A549 (cell line): ENCODE measurements around the gene EXOC3. TPM values are rescaled to one million over a fixed set of nuclear protein-coding genes. Genes with fewer than 3 reads are reported as not detected.

ENCODE experiments used
- ATAC-seq, 2 experiments: fragments of 200-7000 bp in 1 of 2; fragments of >200 bp in 1 of 2; cut with Nextera tagmentation in 1 of 2; cut with Tn5 transposase in 1 of 2; 3 replicates each; pipeline versions ENCODE4 v1.8.0 to v1.9.1; 2018 to 2020; ENCODE audit warnings: mild to moderate bottlenecking in 1 of 2, moderate library complexity in 1 of 2
- CTCF ChIA-PET: fragments of 300-600 bp; sonication (Branson Sonifier 250); formaldehyde crosslinking; extraction: SDS; loops from one replicate; lab custom pipeline; 2021; ENCODE audit warnings: antibody characterized with exemption, inconsistent platforms; lab: Yijun Ruan, JAX
- POLR2A ChIA-PET: fragments of 350-600 bp; formaldehyde crosslinking; extraction: SDS; loops from one replicate; lab custom pipeline; 2021; ENCODE audit warnings: antibody characterized with exemption, inconsistent platforms; lab: Yijun Ruan, JAX
- DNase-seq, 2 experiments: peaks; one replicate each; pipeline versions ENCODE4 v3.0.0 to v3.0.0-alpha.2; 2011 to 2016; ENCODE audit warnings: low read depth in 1 of 2, low spot score in 1 of 2
- FAIRE-seq: peaks from 2 replicates; lab custom pipeline; 2011; peaks lifted over from hg19 to GRCh38; lab: Jason Lieb, UNC
- H3K27ac ChIP-seq, 2 experiments: fragments of >200 bp; sonication (Bioruptor Twin); formaldehyde crosslinking; 3 replicates each; pipeline ENCODE4 v1.5.1; 2016 to 2017
- H3K4me1 ChIP-seq: fragments of >200 bp; sonication (Bioruptor Twin); formaldehyde crosslinking; 3 replicates; pipeline ENCODE4 v1.6.1; 2016
- H3K4me2 ChIP-seq: fragments of >200 bp; sonication (Bioruptor Twin); formaldehyde crosslinking; 3 replicates; pipeline ENCODE4 v1.6.1; 2016
- H3K4me3 ChIP-seq: fragments of >200 bp; sonication (Bioruptor Twin); formaldehyde crosslinking; 3 replicates; pipeline ENCODE4 v1.5.1; 2016
- H3K9me3 ChIP-seq: fragments of >200 bp; sonication (Bioruptor Twin); formaldehyde crosslinking; 3 replicates; pipeline ENCODE4 v1.6.1; 2016
- CBX2 ChIP-seq: fragments of 200-600 bp; sonication (generic); IDR thresholded peaks from 2 replicates; pipeline ENCODE4 v1.6.1; 2016; ENCODE audit warnings: low read depth, mild to moderate bottlenecking, borderline replicate concordance
- CHD2 ChIP-seq: fragments of 150-350 bp; IDR thresholded peaks from 2 replicates; pipeline ENCODE4 v1.6.1; 2014; ENCODE audit warnings: low read length; ENCODE audit not compliant: partially characterized antibody
- EHF ChIP-seq: fragments of 250-450 bp; sonication (Bioruptor Pico); IDR thresholded peaks from 2 replicates; pipeline ENCODE4 v1.5.0; 2020; ENCODE audit warnings: mild to moderate bottlenecking
- FOSL2 ChIP-seq, 2 experiments: fragments of 450-650 bp in 1 of 2; fragments of >200 bp in 1 of 2; sonication (Bioruptor Twin) in 1 of 2; formaldehyde crosslinking; IDR thresholded peaks; 2 replicates each; pipeline versions ENCODE4 v1.5.0 to v1.6.1; 2016 to 2020; ENCODE audit warnings: mild to moderate bottlenecking in 1 of 2, moderate library complexity in 1 of 2
- HEYL ChIP-seq: fragments of 250-450 bp; sonication (Bioruptor Pico); IDR thresholded peaks from 2 replicates; pipeline ENCODE4 v1.8.0; 2021; ENCODE audit warnings: mild to moderate bottlenecking, moderate library complexity
- JUN ChIP-seq, 2 experiments: fragments of >200 bp; sonication (Bioruptor Twin); formaldehyde crosslinking; IDR thresholded peaks; 2 replicates in 1 of 2; 3 replicates in 1 of 2; pipeline ENCODE4 v1.6.1; 2016 to 2017
- KDM1A ChIP-seq: fragments of 200-600 bp; sonication (generic); IDR thresholded peaks from 2 replicates; pipeline ENCODE4 v1.6.1; 2016; ENCODE audit warnings: low read depth, mild to moderate bottlenecking
- MAX ChIP-seq: IDR thresholded peaks from 2 replicates; pipeline ENCODE4 v1.6.1; 2012
- MAZ ChIP-seq: fragments of 150-350 bp; IDR thresholded peaks from 2 replicates; pipeline ENCODE4 v1.6.1; 2014; ENCODE audit warnings: antibody characterized with exemption, low read depth, low read length, borderline replicate concordance
- MYC ChIP-seq: IDR thresholded peaks from 2 replicates; pipeline ENCODE4 v1.6.1; 2012; ENCODE audit warnings: mild to moderate bottlenecking, inconsistent platforms, low read length, improper control_type of control experiment, borderline replicate concordance
- NFE2L2 ChIP-seq: fragments of 150-350 bp; conservative IDR thresholded peaks from 2 replicates; pipeline ENCODE4 v1.6.1; 2014; ENCODE audit warnings: low read length
- NPAS2 ChIP-seq: fragments of 250-450 bp; sonication (Bioruptor Pico); IDR thresholded peaks from 2 replicates; pipeline ENCODE4 v1.8.0; 2022; ENCODE audit warnings: mild to moderate bottlenecking, moderate library complexity, borderline replicate concordance
- PHF8 ChIP-seq: fragments of 200-600 bp; sonication (generic); IDR thresholded peaks from 2 replicates; pipeline ENCODE4 v1.6.1; 2016; ENCODE audit warnings: low read depth, mild to moderate bottlenecking, antibody characterized with exemption, moderate library complexity, borderline replicate concordance
- POLR2AphosphoS2 ChIP-seq: conservative IDR thresholded peaks from 2 replicates; pipeline ENCODE4 v1.6.1; 2012; ENCODE audit warnings: low read length, improper control_type of control experiment, inconsistent platforms
- RCOR1 ChIP-seq: fragments of 150-350 bp; IDR thresholded peaks from 2 replicates; pipeline ENCODE4 v1.6.1; 2014; ENCODE audit warnings: antibody characterized with exemption, low read length, low read depth
- SMC3 ChIP-seq: fragments of >200 bp; sonication (Bioruptor Twin); formaldehyde crosslinking; IDR thresholded peaks from 3 replicates; pipeline ENCODE4 v1.6.1; 2018; ENCODE audit warnings: inconsistent platforms
- SREBF2 ChIP-seq: fragments of 450-650 bp; IDR thresholded peaks from 2 replicates; pipeline ENCODE4 v1.6.1; 2014; ENCODE audit warnings: mild to moderate bottlenecking, moderate library complexity
- TP53 ChIP-seq: fragments of 250-450 bp; sonication (Bioruptor Pico); IDR thresholded peaks from 2 replicates; pipeline ENCODE4 v1.5.0; 2021; ENCODE audit warnings: mild to moderate bottlenecking, moderate library complexity
- ZFP36 ChIP-seq: fragments of 450-650 bp; IDR thresholded peaks from 2 replicates; pipeline ENCODE4 v1.6.1; 2014; ENCODE audit warnings: borderline replicate concordance; ENCODE audit not compliant: partially characterized antibody
- ZNF302 ChIP-seq: fragments of 250-450 bp; sonication (Bioruptor Pico); IDR thresholded peaks from 2 replicates; pipeline ENCODE4 v1.9.0; 2021; ENCODE audit warnings: inconsistent platforms, mild to moderate bottlenecking, moderate library complexity
- WGBS: methylation state at CpG from one replicate; pipeline ENCODE4 v1.1.6; 2017; ENCODE audit errors: missing lambda C conversion rate; 5-methylcytosine and 5-hydroxymethylcytosine counted together
- polyA plus RNA-seq, 4 experiments: library from polyadenylated mRNA; depleted of rRNA in 3 of 4; stranded (reverse); fragments of >200 nt; fragmentation: RNase III in 1 of 4; extraction: RNeasy Plus Mini Kit Qiagen cat#74134 plus additional on column Dnase treatment in 1 of 4; gene quantifications; 2 replicates in 3 of 4; 3 replicates in 1 of 4; pipeline ENCODE4 v1.2.3, GENCODE V29; 2011 to 2017
- TF ChIP-seq, protein P1 (sequence below): fragments of 200-600 bp; sonication (generic); IDR thresholded peaks from 2 replicates; pipeline ENCODE4 v1.6.1; 2016; ENCODE audit warnings: antibody characterized with exemption, mild to moderate bottlenecking, moderate library complexity
- TF ChIP-seq, protein P2 (sequence below): fragments of 150-350 bp; IDR thresholded peaks from 2 replicates; pipeline ENCODE4 v1.6.1; 2014; ENCODE audit warnings: low read depth, mild to moderate bottlenecking, low read length
- TF ChIP-seq, protein P3 (sequence below): fragments of 450-650 bp; IDR thresholded peaks from 2 replicates; pipeline ENCODE4 v1.6.1; 2014; ENCODE audit warnings: antibody characterized with exemption
- TF ChIP-seq, protein P4 (sequence below): IDR thresholded peaks from 2 replicates; pipeline ENCODE4 v1.6.1; 2012; ENCODE audit warnings: low read depth, borderline replicate concordance

Gene EXOC3
- polyA plus RNA-seq, 2 of the 4 experiments (the other 2 are of a cell fraction) = 20.0 to 33.6 TPM

DNA sequence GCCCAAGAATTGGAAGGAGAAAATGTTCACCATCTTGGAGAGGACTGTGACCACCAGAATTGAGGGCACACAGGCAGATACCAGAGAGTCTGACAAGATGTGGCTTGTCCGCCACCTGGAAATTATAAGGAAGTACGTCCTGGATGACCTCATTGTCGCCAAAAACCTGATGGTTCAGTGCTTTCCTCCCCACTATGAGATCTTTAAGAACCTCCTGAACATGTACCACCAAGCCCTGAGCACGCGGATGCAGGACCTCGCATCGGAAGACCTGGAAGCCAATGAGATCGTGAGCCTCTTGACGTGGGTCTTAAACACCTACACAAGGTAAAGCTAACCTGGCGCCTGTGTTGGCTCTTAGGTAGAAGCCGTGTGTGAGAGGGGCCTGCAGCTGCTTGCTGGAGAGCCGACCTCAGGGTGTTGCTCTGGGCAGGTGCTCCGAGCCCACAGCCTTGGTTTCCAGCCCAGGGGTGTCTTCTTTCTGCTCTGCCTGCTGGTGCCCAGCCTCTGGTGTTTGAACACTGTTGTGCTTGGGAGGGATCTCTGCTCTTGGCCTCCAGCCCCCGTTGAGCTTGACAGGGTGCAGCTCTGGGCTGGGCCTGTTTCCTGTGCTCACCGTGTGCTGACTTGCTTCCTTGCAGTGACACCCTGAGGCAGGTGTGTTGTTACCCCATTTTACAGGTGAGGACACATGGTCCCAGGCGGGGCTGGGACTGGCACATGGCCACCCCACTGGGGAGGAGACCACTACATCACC lies 10.9 kb downstream of the EXOC3 start:
- Histone ChIP-seq H3K27ac (no peak overlapping the region), H3K4me3 (no peak overlapping the region), H3K9me3 (peaks cover 18% of the 10 kb centered on the region; the same call in 2 of the 3 replicates), H3K4me1 (peaks cover 2% of the 10 kb centered on the region; the same call in 1 of the 3 replicates), H3K4me2 (no peak overlapping the region)
- DNase-seq (no peak), FAIRE-seq (no peak), ATAC-seq (no peak)
- TF ChIP-seq FOSL2 (IDR thresholded peaks at IDR 0.05) = no peak
- no peak for TF ChIP-seq FOSL2 (CRISPR knock-in tag; IDR thresholded peaks at IDR 0.05)
- no peak for TF ChIP-seq EHF (CRISPR knock-in tag)
- TF ChIP-seq, protein P1, sequence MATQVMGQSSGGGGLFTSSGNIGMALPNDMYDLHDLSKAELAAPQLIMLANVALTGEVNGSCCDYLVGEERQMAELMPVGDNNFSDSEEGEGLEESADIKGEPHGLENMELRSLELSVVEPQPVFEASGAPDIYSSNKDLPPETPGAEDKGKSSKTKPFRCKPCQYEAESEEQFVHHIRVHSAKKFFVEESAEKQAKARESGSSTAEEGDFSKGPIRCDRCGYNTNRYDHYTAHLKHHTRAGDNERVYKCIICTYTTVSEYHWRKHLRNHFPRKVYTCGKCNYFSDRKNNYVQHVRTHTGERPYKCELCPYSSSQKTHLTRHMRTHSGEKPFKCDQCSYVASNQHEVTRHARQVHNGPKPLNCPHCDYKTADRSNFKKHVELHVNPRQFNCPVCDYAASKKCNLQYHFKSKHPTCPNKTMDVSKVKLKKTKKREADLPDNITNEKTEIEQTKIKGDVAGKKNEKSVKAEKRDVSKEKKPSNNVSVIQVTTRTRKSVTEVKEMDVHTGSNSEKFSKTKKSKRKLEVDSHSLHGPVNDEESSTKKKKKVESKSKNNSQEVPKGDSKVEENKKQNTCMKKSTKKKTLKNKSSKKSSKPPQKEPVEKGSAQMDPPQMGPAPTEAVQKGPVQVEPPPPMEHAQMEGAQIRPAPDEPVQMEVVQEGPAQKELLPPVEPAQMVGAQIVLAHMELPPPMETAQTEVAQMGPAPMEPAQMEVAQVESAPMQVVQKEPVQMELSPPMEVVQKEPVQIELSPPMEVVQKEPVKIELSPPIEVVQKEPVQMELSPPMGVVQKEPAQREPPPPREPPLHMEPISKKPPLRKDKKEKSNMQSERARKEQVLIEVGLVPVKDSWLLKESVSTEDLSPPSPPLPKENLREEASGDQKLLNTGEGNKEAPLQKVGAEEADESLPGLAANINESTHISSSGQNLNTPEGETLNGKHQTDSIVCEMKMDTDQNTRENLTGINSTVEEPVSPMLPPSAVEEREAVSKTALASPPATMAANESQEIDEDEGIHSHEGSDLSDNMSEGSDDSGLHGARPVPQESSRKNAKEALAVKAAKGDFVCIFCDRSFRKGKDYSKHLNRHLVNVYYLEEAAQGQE = no peak
- TF ChIP-seq HEYL (CRISPR knock-in tag) = no peak
- TF ChIP-seq MYC = no peak
- TF ChIP-seq NPAS2 = no peak
- TF ChIP-seq TP53 (CRISPR knock-in tag) = no peak
- no peak for TF ChIP-seq NFE2L2
- WGBS = 88% methylated on average over 16 of the region's 16 CpGs
- ChIA-PET CTCF (interaction anchor here (0.6 to 1.3 kb wide), 3 partner anchors 9 to 24 kb away, joined by 3 read pairs; no protein-coding TSS in a partner anchor), POLR2A (no interaction called here)

GRCh38 chr5:454936-455335 lies 12.0 kb downstream of the EXOC3 start:
- Histone ChIP-seq H3K4me3 (no peak overlapping the region), H3K27ac (no peak overlapping the region), H3K9me3 (peaks cover 18% of the 10 kb centered on the region; the same call in 2 of the 3 replicates), H3K4me2 (no peak overlapping the region), H3K4me1 (peaks cover 4% of the 10 kb centered on the region; the same call in 1 of the 3 replicates)
- 94% methylated on average over 11 of the region's 11 CpGs for WGBS
- ATAC-seq (no peak), DNase-seq (no peak), FAIRE-seq (no peak)
- no peak for TF ChIP-seq HEYL (CRISPR knock-in tag)
- CTCF ChIA-PET = interaction anchor here (4.1 kb wide), 1 partner anchor 8 kb away, joined by 30 read pairs; no protein-coding TSS in a partner anchor
- POLR2A ChIA-PET = no interaction called here

DNA sequence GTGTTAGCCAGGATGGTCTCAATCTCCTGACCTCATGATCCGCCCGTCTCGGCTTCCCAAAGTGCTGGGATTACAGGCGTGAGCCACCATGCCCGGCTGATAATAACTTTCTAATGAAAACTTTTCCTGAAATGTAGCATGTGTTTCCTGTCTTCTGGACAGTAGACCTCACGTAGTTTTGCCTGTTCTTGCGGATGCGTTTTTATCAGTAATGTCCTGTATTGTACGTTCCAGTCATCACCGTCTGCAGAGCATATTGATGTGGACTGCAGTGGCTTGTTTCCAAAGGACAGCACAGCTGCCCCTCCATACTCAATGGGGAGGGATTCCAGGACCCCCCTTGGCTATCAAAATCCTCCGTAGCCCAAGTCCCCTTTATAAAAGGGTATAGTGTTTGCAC lies 12.8 kb downstream of the EXOC3 start:
- TF ChIP-seq, protein P2, sequence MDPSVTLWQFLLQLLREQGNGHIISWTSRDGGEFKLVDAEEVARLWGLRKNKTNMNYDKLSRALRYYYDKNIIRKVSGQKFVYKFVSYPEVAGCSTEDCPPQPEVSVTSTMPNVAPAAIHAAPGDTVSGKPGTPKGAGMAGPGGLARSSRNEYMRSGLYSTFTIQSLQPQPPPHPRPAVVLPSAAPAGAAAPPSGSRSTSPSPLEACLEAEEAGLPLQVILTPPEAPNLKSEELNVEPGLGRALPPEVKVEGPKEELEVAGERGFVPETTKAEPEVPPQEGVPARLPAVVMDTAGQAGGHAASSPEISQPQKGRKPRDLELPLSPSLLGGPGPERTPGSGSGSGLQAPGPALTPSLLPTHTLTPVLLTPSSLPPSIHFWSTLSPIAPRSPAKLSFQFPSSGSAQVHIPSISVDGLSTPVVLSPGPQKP = no peak
- TF ChIP-seq ZNF302 (CRISPR knock-in tag) (no peak), ZFP36 (no peak), JUN (IDR thresholded peaks at IDR 0.05) (no peak), MAZ (no peak), SREBF2 (no peak), SMC3 (no peak), POLR2AphosphoS2 (no peak), MAX (no peak), CHD2 (no peak), RCOR1 (no peak), KDM1A (no peak), FOSL2 (IDR thresholded peaks at IDR 0.05) (no peak), FOSL2 (CRISPR knock-in tag; IDR thresholded peaks at IDR 0.05) (no peak), CBX2 (no peak), PHF8 (no peak)
- TF ChIP-seq, protein P3, sequence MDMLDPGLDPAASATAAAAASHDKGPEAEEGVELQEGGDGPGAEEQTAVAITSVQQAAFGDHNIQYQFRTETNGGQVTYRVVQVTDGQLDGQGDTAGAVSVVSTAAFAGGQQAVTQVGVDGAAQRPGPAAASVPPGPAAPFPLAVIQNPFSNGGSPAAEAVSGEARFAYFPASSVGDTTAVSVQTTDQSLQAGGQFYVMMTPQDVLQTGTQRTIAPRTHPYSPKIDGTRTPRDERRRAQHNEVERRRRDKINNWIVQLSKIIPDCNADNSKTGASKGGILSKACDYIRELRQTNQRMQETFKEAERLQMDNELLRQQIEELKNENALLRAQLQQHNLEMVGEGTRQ = no peak
- TF ChIP-seq, protein P4, sequence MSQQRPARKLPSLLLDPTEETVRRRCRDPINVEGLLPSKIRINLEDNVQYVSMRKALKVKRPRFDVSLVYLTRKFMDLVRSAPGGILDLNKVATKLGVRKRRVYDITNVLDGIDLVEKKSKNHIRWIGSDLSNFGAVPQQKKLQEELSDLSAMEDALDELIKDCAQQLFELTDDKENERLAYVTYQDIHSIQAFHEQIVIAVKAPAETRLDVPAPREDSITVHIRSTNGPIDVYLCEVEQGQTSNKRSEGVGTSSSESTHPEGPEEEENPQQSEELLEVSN = no peak
- TF ChIP-seq, all 56 proteins: peak for 0
- 94% methylated on average over 11 of the region's 11 CpGs for WGBS
- Histone ChIP-seq H3K9me3 (peaks cover 18% of the 10 kb centered on the region; the same call in 2 of the 3 replicates), H3K4me3 (no peak overlapping the region), H3K4me2 (no peak overlapping the region), H3K4me1 (peaks cover 4% of the 10 kb centered on the region; the same call in 1 of the 3 replicates), H3K27ac (no peak overlapping the region)
- ATAC-seq (no peak), FAIRE-seq (no peak), DNase-seq (no peak)
- ChIA-PET CTCF (interaction anchor here (1.9 to 4.1 kb wide), 2 partner anchors 8 to 14 kb away, joined by 4 to 30 read pairs; no protein-coding TSS in a partner anchor), POLR2A (no interaction called here)
